GM20000 (cell line): ENCODE data around the gene KCNQ1.

Experiments
- DNase-seq: peaks from one replicate; pipeline ENCODE4 v3.0.0; 2012; ENCODE audit warnings: low spot score
- TF ChIP-seq, protein P1 (sequence below): IDR thresholded peaks from 2 replicates; pipeline ENCODE4 v1.5.1; 2012; ENCODE audit warnings: mild to moderate bottlenecking, control low read depth; ENCODE audit errors: extremely low read depth, missing control alignments

The KCNQ1 gene

DNA sequence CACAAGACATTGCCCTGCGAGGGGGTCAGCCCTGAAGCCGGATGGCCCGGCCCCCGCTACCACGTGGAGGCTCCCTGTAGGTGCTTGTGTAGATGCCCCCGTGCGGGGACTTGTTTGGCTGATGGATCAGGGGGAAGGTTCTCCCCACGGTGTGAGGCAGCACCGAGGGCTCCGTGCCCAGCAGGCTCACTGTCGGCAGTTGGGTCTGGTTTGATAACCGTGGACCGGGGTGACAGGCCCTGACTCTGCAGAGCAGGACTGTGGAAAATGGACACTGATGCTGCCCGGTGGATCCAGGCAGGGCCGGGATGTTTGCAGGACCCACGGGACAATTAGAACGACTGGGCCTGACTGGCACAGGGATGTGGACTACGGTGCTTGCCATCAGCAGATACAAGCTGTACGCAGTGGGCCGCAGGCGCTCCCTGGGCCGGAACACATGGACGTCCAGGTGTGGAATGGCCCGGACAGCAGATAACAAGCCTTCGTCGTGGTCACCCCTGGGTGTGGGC lies 19.0 kb downstream of the KCNQ1 start:
- TF ChIP-seq, protein P1, sequence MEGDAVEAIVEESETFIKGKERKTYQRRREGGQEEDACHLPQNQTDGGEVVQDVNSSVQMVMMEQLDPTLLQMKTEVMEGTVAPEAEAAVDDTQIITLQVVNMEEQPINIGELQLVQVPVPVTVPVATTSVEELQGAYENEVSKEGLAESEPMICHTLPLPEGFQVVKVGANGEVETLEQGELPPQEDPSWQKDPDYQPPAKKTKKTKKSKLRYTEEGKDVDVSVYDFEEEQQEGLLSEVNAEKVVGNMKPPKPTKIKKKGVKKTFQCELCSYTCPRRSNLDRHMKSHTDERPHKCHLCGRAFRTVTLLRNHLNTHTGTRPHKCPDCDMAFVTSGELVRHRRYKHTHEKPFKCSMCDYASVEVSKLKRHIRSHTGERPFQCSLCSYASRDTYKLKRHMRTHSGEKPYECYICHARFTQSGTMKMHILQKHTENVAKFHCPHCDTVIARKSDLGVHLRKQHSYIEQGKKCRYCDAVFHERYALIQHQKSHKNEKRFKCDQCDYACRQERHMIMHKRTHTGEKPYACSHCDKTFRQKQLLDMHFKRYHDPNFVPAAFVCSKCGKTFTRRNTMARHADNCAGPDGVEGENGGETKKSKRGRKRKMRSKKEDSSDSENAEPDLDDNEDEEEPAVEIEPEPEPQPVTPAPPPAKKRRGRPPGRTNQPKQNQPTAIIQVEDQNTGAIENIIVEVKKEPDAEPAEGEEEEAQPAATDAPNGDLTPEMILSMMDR = no peak
- DNase-seq = no peak

DNA sequence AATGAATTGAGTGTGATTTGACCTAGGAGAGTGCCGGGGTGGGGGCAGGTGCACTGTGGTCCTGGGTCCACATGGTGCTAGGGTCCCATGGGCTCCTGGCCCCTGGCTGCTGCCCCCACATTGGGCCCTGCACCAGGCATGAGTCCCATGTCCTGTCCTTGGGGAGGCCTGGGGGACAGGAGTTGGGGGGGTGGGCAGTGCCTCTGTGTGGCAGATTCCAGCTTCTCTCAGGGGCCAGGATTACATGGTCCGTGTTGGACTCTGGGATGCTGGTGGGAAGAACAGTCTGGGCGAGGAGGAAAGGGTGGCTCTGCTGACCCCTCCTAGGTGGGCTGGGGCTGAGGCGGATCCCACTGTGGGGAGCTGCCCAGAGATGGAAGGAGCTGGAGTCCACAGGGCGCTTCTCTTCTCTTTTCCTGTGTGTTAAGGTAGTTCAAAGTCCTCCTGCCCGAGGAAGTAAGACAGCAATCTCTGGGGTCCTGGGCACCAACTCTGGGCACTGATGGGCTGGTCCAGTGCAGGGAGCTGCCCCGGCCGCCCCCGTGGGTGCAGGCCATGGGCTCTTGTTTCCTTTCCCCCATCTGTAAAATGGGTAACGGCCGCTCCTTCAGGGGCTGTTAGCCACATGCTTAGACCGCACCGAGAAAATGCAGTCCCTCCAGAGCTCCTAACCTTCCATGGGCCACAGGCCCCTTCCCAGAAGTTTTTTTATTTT lies 19.8 kb downstream of the KCNQ1 start:
- TF ChIP-seq, protein P1 = no peak
- DNase-seq = no peak

DNA sequence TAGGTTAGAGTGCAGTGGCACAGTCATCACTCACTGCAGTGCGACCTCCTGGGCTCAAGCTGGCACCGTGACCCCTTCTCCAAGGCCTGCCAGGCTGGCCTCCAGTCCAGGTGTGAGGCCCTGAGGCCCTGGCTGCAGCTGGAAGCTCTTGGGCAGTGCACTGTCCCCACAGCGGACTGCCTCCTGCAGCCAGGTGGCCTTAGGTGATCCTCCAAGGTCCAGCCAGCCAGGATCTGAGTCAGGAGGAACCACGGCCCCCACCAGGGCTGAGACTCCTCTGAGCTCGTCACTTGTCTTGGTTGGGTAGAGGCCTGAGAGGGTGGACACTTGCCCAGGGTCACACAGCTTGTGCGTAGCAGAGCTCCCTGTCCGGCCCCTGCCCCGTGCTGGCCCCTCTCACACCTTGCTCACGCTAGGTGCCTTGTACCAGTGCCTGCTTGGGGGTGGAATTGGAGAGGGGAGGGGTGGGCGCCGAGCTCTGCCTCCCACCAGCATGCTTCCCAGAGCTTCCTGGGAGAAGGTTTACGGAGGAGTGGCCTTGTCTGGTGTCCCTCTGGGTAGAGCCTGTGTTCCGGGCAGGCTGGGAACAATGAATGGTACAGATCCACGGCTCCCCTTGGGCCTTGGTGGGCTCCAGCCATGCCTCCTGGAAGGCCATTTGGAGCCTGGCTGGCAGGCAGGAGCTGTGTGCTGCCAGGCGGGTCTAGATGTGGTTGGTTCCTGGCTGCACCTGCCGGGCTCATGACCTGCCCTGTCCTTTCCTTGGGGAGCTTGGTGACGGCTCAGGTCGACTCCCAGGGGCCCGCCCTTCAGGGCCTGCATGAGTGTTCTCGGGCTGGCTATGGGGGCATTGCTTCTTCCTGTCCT lies 20.6 kb downstream of the KCNQ1 start:
- TF ChIP-seq, protein P1 = no peak
- no peak for DNase-seq

DNA sequence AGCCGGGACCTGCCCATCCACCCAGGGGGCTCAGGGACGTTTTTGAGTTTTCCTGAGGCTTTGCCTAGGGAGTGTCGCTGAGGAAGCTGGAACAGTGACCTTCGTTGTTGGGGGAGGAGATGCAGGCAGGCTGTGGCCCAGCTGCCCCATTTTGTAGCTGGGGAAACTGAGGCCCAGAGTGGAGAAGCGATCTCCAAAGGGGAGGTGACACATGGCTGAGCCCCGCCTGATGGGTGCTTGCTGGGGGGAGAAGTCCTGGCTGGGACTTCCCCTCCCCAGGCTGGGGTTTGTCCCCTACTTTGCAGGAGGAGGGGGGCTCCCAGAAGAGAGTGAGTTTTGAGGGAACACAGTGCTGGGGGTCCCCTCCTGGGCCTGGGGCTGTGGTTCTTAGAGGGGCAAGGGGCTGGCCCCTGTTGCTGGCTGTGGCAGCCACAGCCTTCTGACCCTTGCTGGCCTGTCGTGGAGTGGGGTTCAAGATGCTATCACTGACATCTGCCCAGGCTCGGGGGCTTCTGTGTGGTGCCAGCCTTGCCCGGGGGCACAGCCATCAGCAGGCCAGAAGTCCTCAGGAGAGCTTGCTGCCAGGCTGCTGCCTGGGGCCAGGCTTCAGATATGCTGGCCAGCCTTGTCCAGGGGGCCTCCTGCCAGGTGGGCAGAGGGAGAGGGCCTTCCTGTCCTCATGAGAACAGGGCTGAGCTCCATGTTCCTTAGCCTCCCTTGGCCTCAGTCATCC lies 21.4 kb downstream of the KCNQ1 start:
- no peak for DNase-seq
- TF ChIP-seq, protein P1 = no peak

DNA sequence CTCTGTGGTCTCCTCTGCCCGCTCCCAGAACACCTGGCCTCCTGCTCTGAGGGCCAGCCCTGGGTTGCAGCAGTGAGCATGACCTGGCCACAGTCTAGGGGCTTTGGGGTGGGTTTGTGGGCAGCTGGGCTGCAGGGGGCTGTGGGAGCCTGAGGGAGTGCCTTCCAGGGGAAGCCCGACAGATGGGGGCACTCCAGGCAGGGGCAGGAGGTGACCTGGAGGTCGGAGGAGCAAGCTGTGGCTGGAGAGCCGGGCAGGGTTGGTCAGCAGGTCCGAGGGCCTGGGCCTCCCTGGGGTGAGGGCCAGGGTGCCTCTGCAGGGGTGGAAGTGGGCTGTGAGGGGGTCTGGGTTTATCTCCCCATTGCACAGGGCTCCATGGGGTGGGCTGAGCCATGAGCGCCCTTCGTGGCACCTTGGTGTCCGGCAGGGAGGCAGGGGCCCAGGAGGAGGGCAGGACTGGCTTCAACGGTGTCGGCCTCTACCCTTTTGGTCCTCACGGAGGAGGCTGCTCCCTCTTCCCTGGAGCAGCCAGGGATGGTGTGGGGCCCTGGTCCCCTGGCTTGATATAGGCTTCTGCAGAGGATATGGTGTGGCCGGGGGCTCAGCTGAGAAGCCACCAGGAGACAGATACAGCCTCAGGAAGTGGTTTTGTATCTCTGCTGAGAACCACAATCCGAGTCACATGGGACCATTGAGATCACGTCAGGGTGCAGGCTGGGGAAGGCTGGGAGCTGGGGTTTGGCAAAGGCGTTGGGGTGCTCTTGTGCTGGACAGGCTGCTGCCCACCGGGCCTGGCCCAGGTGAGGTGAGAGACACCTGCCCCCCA lies 22.3 kb downstream of the KCNQ1 start:
- peak; percentile 78 for DNase-seq
- TF ChIP-seq, protein P1 = no peak

DNA sequence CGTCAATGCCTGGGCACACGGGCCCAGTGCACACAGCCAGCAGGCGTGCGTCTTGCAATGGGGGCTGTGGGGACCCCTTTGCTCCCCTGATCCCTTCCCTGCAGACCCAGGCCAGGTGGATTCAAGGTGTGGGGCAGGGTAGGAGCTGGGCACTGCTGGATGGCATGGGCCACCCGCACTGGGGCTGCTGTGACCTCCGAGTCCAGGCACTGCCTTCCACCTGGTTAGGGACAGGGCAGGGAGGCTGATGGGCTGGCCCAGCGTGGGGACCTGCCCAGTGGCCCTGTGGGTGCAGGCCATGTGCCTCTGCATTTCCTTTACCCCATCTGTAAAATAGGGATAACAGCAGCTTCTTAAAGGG lies 22.9 kb downstream of the KCNQ1 start:
- TF ChIP-seq, protein P1 = no peak
- no peak for DNase-seq
